HEK293 (cell line): ENCODE measurements around the gene ICAM2.

Experiments
- CTCF ChIP-seq: fragments of 450-650 bp; formaldehyde crosslinking; IDR thresholded peaks from 2 replicates; pipeline ENCODE4 v1.5.1; 2016; ENCODE audit warnings: missing biosample characterization, missing genetic modification characterization
- SP2 ChIP-seq: fragments of 450-650 bp; formaldehyde crosslinking; IDR thresholded peaks from 2 replicates; pipeline ENCODE4 v1.5.1; 2016; ENCODE audit warnings: missing biosample characterization, missing genetic modification characterization
- YY1 ChIP-seq: fragments of 450-650 bp; formaldehyde crosslinking; IDR thresholded peaks from 2 replicates; pipeline ENCODE4 v1.5.1; 2018; ENCODE audit warnings: missing biosample characterization, missing genetic modification characterization
- ZNF140 ChIP-seq: fragments of 450-650 bp; formaldehyde crosslinking; IDR thresholded peaks from 2 replicates; pipeline ENCODE4 v1.5.1; 2016; ENCODE audit warnings: missing biosample characterization, missing genetic modification characterization

- TF ChIP-seq CTCF (tag by site-specific recombination) (no peak), SP2 (no peak), ZNF140 (no peak), YY1 (no peak)
Observed at GRCh38 chr17:64037802-64038201, 17.4 kb upstream of the ICAM2 start.
